ENCODE results near the gene PRIMPOL. TPM values are rescaled to one million over a fixed set of nuclear protein-coding genes. Genes with fewer than 3 reads are reported as not detected.

PRIMPOL gene
- total and polyA plus RNA-seq, 2 of the 4 experiments (the other 2 are of a cell fraction), result 5.6 to 8.8 TPM

- ChIA-PET POLR2A (ENCODE audit: unreplicated experiment) (no interaction called here), CTCF (no interaction called here)
- H3K9ac ChIP-seq (ENCODE audit: low read depth, low read length), result no peak overlapping the region
- no peak overlapping the region for H3K23ac ChIP-seq (ENCODE audit: low read depth, low read length)
- H2BK120ac ChIP-seq (ENCODE audit: low read depth, low read length), result no peak overlapping the region; the same call in 1 of the 2 replicates
- peaks cover 6% of the 10 kb centered on the region for H3K9me1 ChIP-seq (ENCODE audit: insufficient read depth, low read length)
- H2AFZ ChIP-seq (replicated peaks; ENCODE audit: low read length, poor library complexity), result peak overlapping the region; percentile 53
- peak overlapping the region in 1 of 2 experiments; percentile 62; a peak in 1 of 4 replicates for H4K8ac ChIP-seq (ENCODE audit: low read depth in 2 of 2, low read length in 2 of 2)
- H3K36me3 ChIP-seq (ENCODE audit: control insufficient read depth, insufficient read depth, low read length), result no peaks in the 10 kb centered on the region; the same call in 1 of the 2 replicates
- no peak overlapping the region; the same call in 1 of the 2 replicates for H3K56ac ChIP-seq (ENCODE audit: extremely low read depth, insufficient read depth, low read length)
- dilution Hi-C loops (cut with HindIII; ENCODE audit: low sequenced_read_pairs, unreplicated experiment), result no loop called here
- in situ Hi-C loops (cut with MboI; ENCODE audit: low sequenced_read_pairs), result no loop called here
- H3K4me2 ChIP-seq (ENCODE audit: low read depth, low read length), result peak overlapping the region; percentile 14
- DNase-seq, result peak; percentile 95
- H2BK5ac ChIP-seq (ENCODE audit: low read depth, low read length, poor library complexity, severe bottlenecking), result peak overlapping the region; percentile 66
- 0 out of 4 replicates have a peak, but pooled peaks cover 0 to 4% of the 10 kb centered on the region in 2 experiments for H3K79me1 ChIP-seq (ENCODE audit: low read depth in 1 of 2, low read length in 2 of 2)
- no peak overlapping the region for H2BK15ac ChIP-seq (ENCODE audit: low read depth, low read length)
- H3K18ac ChIP-seq (ENCODE audit: low read depth, low read length), result peak overlapping the region; percentile 16; the same call in 1 of the 2 replicates
- no peak overlapping the region for H4K5ac ChIP-seq (ENCODE audit: low read depth, low read length)
- H4K91ac ChIP-seq (ENCODE audit: insufficient read depth, low read depth, low read length), result no peak overlapping the region
- no peaks in the 10 kb centered on the region for H4K20me1 ChIP-seq (ENCODE audit: insufficient read depth, low read length)
- intact Hi-C loops (cut with micrococcal nuclease), result no loop called here
- peaks cover 4% of the 10 kb centered on the region; the same call in 1 of the 2 replicates for H3K4me1 ChIP-seq (ENCODE audit: control insufficient read depth, insufficient read depth, low read length)
- H3K4ac ChIP-seq (ENCODE audit: low read depth, low read length), result peak overlapping the region; percentile 14; the same call in 1 of the 2 replicates
- peak overlapping the region; percentile 20 for H2AK9ac ChIP-seq (replicated peaks; ENCODE audit: low read depth, low read length, poor library complexity)
- BruUV-seq (replicated peaks), result TSS peak; percentile 22
- 35% methylated on average over 7 of the region's 11 CpGs; no CpG with 5 or more reads in 1 of the 2 experiments for WGBS, 2 experiments (ENCODE audit: extremely low coverage in 2 of 2, insufficient read length in 1 of 2)
- peak; percentile 96 for ATAC-seq (ENCODE audit: low read depth)
- H3K4me3 ChIP-seq (ENCODE audit: insufficient read depth, low read depth, low read length), result no peak overlapping the region
- H3K14ac ChIP-seq (replicated peaks; ENCODE audit: low read depth, low read length), result no peak overlapping the region
- TF ChIP-seq MXI1 (IDR thresholded peaks at IDR 0.05; ENCODE audit: borderline replicate concordance, low read depth, low read length), result 0 out of 2 replicates have a peak, but pooled peaks have one; percentile 58
- no peak for TF ChIP-seq SMC3 (IDR thresholded peaks at IDR 0.05; ENCODE audit: low read depth, low read length)
- TF ChIP-seq BHLHE40 (IDR thresholded peaks at IDR 0.05; ENCODE audit: low read depth, low read length), result peak; percentile 75
- no peak for TF ChIP-seq RFX5 (IDR thresholded peaks at IDR 0.05; ENCODE audit: low read depth, low read length)
- 0 out of 2 replicates have a peak, but pooled peaks have one; percentile 5 for TF ChIP-seq RAD21 (IDR thresholded peaks at IDR 0.05; ENCODE audit: low read length)
- no peak for TF ChIP-seq RCOR1 (IDR thresholded peaks at IDR 0.05; ENCODE audit: insufficient replicate concordance, low read length)
- TF ChIP-seq USF2 (IDR thresholded peaks at IDR 0.05; ENCODE audit: low read depth, low read length), result no peak
- peak; percentile 20; the same call in 1 of the 2 replicates for TF ChIP-seq MAFK (IDR thresholded peaks at IDR 0.05; ENCODE audit: low read depth, low read length)
- TF ChIP-seq FOS (IDR thresholded peaks at IDR 0.05; ENCODE audit: low read depth, low read length), result peak; percentile 63
- TF ChIP-seq CEBPB (IDR thresholded peaks at IDR 0.05; ENCODE audit: low read depth, low read length), result peak; percentile 72; the same call in 1 of the 2 replicates
- H2AK5ac ChIP-seq (ENCODE audit: low read depth, low read length), result no peak overlapping the region
- no peaks in the 10 kb centered on the region for H3K27me3 ChIP-seq (ENCODE audit: control insufficient read depth, insufficient read depth, low read length)
- H3K9me3 ChIP-seq (ENCODE audit: control insufficient read depth, insufficient read depth, low read length), result no peaks in the 10 kb centered on the region
- peak overlapping the region; percentile 21; the same call in 1 of the 2 replicates for H3K27ac ChIP-seq (ENCODE audit: insufficient read depth, low read length)
- H2BK20ac ChIP-seq (ENCODE audit: low read depth, low read length), result peak overlapping the region; percentile 15; the same call in 1 of the 2 replicates
These were observed 38.9 kb downstream of the PRIMPOL start for GRCh38 chr4:184688447-184688846.

All from IMR-90 (cell line).